HepG2 (cell line): ENCODE data around the gene DGCR2. TPM values are rescaled to one million over a fixed set of nuclear protein-coding genes. Genes with fewer than 3 reads are reported as not detected.

Source experiments
- CEBPG ChIP-seq: IDR thresholded peaks from 2 replicates; pipeline ENCODE4 v1.6.1; 2016
- KLF16 ChIP-seq, 2 experiments: sonication (generic) in 1 of 2; formaldehyde crosslinking in 1 of 2; IDR thresholded peaks; 2 replicates each; pipeline versions ENCODE4 v1.6.1 to v1.8.0; 2016 to 2023; ENCODE audit warnings: missing genetic modification reagents in 2 of 2, missing compliant biosample characterization in 1 of 2
- MIXL1 ChIP-seq: IDR thresholded peaks from 2 replicates; pipeline ENCODE4 v1.6.1; 2016
- MXI1 ChIP-seq: IDR thresholded peaks from 3 replicates; pipeline ENCODE4 v1.6.1; 2012; ENCODE audit warnings: low read depth, low read length, inconsistent platforms, borderline replicate concordance
- ZFAT ChIP-seq: sonication (generic); formaldehyde crosslinking; conservative IDR thresholded peaks from 2 replicates; pipeline ENCODE4 v1.8.1; 2023; ENCODE audit warnings: missing genetic modification reagents, inconsistent platforms
- ZKSCAN5 ChIP-seq: sonication (generic); formaldehyde crosslinking; IDR thresholded peaks from 2 replicates; pipeline ENCODE4 v1.5.1; 2020; ENCODE audit warnings: mild to moderate bottlenecking, missing genetic modification reagents
- ZMYM2 ChIP-seq: sonication (generic); formaldehyde crosslinking; IDR thresholded peaks from 2 replicates; pipeline ENCODE4 v1.8.0; 2022; ENCODE audit warnings: mild to moderate bottlenecking, missing genetic modification reagents
- ZNF570 ChIP-seq: sonication (generic); formaldehyde crosslinking; IDR thresholded peaks from 2 replicates; pipeline ENCODE4 v1.4.0; 2020; ENCODE audit warnings: mild to moderate bottlenecking, missing genetic modification reagents, borderline replicate concordance
- ZNF572 ChIP-seq: sonication (generic); formaldehyde crosslinking; IDR thresholded peaks from 2 replicates; pipeline ENCODE4 v1.5.1; 2020; ENCODE audit warnings: mild to moderate bottlenecking, missing genetic modification reagents
- ZNF670 ChIP-seq: sonication (generic); formaldehyde crosslinking; IDR thresholded peaks from 2 replicates; pipeline ENCODE4 v1.8.0; 2022; ENCODE audit warnings: mild to moderate bottlenecking, missing genetic modification reagents, borderline replicate concordance
- ZNF781 ChIP-seq: sonication (generic); formaldehyde crosslinking; IDR thresholded peaks from 2 replicates; pipeline ENCODE4 v1.5.1; 2020; ENCODE audit warnings: borderline replicate concordance, mild to moderate bottlenecking, missing genetic modification reagents; ENCODE audit errors: not compliant biosample characterization
- ZNF841 ChIP-seq: sonication (generic); formaldehyde crosslinking; IDR thresholded peaks from 2 replicates; pipeline ENCODE4 v1.8.1; 2023; ENCODE audit warnings: missing genetic modification reagents, borderline replicate concordance
- polyA plus RNA-seq, 8 experiments: library from polyadenylated mRNA; depleted of rRNA in 3 of 8; stranded (reverse) in 7 of 8; unstranded in 1 of 8; fragments of >200 nt; fragmentation: Illumina TruSeq in 4 of 8; extraction: Trizol in 4 of 8; gene quantifications; 2 replicates each; pipeline versions ENCODE4 v1.2.1 to v1.2.3, GENCODE V29; 2011 to 2016; ENCODE audit warnings: low read depth in 4 of 8, missing spikeins in 1 of 8, mixed read lengths in 1 of 8; ENCODE audit not compliant: insufficient read depth in 1 of 8
- total RNA-seq, 5 experiments: library from RNA; depleted of rRNA; stranded (reverse); fragments of >200 nt; fragmentation: Illumina TruSeq; extraction: Trizol; gene quantifications; 2 replicates each; pipeline ENCODE4 v1.2.3, GENCODE V29; 2016; ENCODE audit warnings: low read depth in 1 of 5
- TF ChIP-seq, protein P1 (sequence below): sonication (generic); formaldehyde crosslinking; IDR thresholded peaks from 2 replicates; pipeline ENCODE4 v1.4.0; 2020; ENCODE audit warnings: missing genetic modification reagents, borderline replicate concordance
- TF ChIP-seq, protein P2 (sequence below): IDR thresholded peaks from 2 replicates; pipeline ENCODE4 v1.6.1; 2012; ENCODE audit warnings: inconsistent platforms
- TF ChIP-seq, protein P3 (sequence below): sonication (generic); formaldehyde crosslinking; IDR thresholded peaks from 2 replicates; pipeline ENCODE4 v1.8.0; 2022; ENCODE audit warnings: mild to moderate bottlenecking, missing genetic modification reagents, borderline replicate concordance
- TF ChIP-seq, protein P4 (sequence below): sonication (generic); formaldehyde crosslinking; IDR thresholded peaks from 2 replicates; pipeline ENCODE4 v1.4.0; 2020; ENCODE audit warnings: low read depth, mild to moderate bottlenecking, missing genetic modification reagents
- TF ChIP-seq, protein P5 (sequence below): sonication (generic); formaldehyde crosslinking; IDR thresholded peaks from 2 replicates; pipeline ENCODE4 v1.9.0; 2022; ENCODE audit warnings: missing genetic modification reagents, mild to moderate bottlenecking, borderline replicate concordance
- TF ChIP-seq, protein P6 (sequence below): sonication (generic); formaldehyde crosslinking; IDR thresholded peaks from 2 replicates; pipeline ENCODE4 v1.4.0; 2020; ENCODE audit warnings: missing genetic modification reagents, mild to moderate bottlenecking, borderline replicate concordance

Gene DGCR2
- total and polyA plus RNA-seq, 2 of the 13 experiments (the other 11 are each of a cell fraction or from before 2014, with no cell fraction given), result 23.1 to 35.3 TPM

DNA sequence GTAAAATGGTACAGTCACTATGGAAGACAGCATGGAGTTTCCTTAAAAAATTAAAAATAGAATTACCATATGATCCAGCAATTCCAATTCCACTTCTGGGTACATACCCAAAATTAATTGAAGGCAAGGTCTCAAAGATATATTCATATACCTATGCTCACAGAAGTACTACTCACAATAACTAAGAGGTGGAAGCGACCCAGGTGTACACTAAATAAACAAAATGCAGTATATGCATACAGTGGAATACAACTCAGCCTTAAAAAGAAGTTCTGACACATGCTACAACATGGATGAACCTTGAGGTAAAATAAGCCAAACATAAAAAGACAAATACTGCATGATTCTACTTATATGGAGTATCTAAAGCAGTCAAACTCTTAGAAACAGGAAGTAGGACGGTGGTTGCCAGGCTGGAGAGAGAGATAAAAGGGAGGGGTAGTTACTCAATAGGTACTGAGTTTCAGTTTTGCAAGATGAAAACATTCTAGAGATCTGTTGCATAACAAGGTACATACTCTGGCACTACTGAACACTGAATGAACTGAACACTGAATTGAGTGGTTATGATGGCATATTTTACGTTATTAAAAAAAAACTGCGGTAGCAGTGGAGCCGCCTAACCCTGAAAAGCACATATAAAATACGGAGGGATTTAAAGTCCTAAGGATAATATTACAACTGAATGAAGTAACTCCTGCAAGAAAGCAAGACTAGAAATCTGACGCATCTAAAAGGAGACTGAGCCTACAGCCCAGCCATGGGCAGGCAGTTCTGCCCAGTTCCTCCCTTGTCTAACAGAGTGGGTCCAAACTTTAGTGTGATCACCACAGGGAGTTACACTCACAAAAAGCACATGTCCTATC, 12.8 kb downstream of the DGCR2 start (continued):
- no peak for TF ChIP-seq ZNF570 (CRISPR knock-in tag)
- TF ChIP-seq ZNF670, result no peak
- TF ChIP-seq ZNF781 (CRISPR knock-in tag), result no peak
- 0 out of 2 replicates have a peak, but pooled peaks have one; percentile 50 for TF ChIP-seq MIXL1 (CRISPR knock-in tag)
- TF ChIP-seq, protein P1, sequence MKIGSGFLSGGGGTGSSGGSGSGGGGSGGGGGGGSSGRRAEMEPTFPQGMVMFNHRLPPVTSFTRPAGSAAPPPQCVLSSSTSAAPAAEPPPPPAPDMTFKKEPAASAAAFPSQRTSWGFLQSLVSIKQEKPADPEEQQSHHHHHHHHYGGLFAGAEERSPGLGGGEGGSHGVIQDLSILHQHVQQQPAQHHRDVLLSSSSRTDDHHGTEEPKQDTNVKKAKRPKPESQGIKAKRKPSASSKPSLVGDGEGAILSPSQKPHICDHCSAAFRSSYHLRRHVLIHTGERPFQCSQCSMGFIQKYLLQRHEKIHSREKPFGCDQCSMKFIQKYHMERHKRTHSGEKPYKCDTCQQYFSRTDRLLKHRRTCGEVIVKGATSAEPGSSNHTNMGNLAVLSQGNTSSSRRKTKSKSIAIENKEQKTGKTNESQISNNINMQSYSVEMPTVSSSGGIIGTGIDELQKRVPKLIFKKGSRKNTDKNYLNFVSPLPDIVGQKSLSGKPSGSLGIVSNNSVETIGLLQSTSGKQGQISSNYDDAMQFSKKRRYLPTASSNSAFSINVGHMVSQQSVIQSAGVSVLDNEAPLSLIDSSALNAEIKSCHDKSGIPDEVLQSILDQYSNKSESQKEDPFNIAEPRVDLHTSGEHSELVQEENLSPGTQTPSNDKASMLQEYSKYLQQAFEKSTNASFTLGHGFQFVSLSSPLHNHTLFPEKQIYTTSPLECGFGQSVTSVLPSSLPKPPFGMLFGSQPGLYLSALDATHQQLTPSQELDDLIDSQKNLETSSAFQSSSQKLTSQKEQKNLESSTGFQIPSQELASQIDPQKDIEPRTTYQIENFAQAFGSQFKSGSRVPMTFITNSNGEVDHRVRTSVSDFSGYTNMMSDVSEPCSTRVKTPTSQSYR (CRISPR knock-in tag), result no peak; the same call in 1 of the 2 replicates
- TF ChIP-seq, protein P2, sequence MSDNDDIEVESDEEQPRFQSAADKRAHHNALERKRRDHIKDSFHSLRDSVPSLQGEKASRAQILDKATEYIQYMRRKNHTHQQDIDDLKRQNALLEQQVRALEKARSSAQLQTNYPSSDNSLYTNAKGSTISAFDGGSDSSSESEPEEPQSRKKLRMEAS, result no peak
- TF ChIP-seq CEBPG, result peak; percentile 96
- TF ChIP-seq, protein P3, sequence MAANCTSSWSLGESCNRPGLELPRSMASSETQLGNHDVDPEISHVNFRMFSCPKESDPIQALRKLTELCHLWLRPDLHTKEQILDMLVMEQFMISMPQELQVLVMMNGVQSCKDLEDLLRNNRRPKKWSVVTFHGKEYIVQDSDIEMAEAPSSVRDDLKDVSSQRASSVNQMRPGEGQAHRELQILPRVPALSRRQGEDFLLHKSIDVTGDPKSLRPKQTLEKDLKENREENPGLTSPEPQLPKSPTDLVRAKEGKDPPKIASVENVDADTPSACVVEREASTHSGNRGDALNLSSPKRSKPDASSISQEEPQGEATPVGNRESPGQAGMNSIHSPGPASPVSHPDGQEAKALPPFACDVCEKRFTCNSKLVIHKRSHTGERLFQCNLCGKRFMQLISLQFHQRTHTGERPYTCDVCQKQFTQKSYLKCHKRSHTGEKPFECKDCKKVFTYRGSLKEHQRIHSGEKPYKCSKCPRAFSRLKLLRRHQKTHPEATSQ (CRISPR knock-in tag), result no peak
- no peak for TF ChIP-seq ZNF841 (CRISPR knock-in tag)
- no peak for TF ChIP-seq ZKSCAN5 (CRISPR knock-in tag)
- no peak for TF ChIP-seq ZFAT (CRISPR knock-in tag)
- TF ChIP-seq, protein P4, sequence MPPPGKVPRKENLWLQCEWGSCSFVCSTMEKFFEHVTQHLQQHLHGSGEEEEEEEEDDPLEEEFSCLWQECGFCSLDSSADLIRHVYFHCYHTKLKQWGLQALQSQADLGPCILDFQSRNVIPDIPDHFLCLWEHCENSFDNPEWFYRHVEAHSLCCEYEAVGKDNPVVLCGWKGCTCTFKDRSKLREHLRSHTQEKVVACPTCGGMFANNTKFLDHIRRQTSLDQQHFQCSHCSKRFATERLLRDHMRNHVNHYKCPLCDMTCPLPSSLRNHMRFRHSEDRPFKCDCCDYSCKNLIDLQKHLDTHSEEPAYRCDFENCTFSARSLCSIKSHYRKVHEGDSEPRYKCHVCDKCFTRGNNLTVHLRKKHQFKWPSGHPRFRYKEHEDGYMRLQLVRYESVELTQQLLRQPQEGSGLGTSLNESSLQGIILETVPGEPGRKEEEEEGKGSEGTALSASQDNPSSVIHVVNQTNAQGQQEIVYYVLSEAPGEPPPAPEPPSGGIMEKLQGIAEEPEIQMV (CRISPR knock-in tag), result no peak
- no peak for TF ChIP-seq ZNF572
- TF ChIP-seq KLF16 (CRISPR knock-in tag; IDR thresholded peaks at IDR 0.05), result peak in 1 of 2 experiments; percentile 74; a peak in 1 of 4 replicates
- TF ChIP-seq, protein P5, sequence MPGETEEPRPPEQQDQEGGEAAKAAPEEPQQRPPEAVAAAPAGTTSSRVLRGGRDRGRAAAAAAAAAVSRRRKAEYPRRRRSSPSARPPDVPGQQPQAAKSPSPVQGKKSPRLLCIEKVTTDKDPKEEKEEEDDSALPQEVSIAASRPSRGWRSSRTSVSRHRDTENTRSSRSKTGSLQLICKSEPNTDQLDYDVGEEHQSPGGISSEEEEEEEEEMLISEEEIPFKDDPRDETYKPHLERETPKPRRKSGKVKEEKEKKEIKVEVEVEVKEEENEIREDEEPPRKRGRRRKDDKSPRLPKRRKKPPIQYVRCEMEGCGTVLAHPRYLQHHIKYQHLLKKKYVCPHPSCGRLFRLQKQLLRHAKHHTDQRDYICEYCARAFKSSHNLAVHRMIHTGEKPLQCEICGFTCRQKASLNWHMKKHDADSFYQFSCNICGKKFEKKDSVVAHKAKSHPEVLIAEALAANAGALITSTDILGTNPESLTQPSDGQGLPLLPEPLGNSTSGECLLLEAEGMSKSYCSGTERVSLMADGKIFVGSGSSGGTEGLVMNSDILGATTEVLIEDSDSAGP (CRISPR knock-in tag), result no peak
- no peak for TF ChIP-seq ZMYM2
- no peak for TF ChIP-seq MXI1
- TF ChIP-seq, protein P6, sequence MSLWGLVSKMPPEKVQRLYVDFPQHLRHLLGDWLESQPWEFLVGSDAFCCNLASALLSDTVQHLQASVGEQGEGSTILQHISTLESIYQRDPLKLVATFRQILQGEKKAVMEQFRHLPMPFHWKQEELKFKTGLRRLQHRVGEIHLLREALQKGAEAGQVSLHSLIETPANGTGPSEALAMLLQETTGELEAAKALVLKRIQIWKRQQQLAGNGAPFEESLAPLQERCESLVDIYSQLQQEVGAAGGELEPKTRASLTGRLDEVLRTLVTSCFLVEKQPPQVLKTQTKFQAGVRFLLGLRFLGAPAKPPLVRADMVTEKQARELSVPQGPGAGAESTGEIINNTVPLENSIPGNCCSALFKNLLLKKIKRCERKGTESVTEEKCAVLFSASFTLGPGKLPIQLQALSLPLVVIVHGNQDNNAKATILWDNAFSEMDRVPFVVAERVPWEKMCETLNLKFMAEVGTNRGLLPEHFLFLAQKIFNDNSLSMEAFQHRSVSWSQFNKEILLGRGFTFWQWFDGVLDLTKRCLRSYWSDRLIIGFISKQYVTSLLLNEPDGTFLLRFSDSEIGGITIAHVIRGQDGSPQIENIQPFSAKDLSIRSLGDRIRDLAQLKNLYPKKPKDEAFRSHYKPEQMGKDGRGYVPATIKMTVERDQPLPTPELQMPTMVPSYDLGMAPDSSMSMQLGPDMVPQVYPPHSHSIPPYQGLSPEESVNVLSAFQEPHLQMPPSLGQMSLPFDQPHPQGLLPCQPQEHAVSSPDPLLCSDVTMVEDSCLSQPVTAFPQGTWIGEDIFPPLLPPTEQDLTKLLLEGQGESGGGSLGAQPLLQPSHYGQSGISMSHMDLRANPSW, result no peak
